SK-N-SH treated with all-trans-retinoic acid at 6 μM for 48 hours (cell line): ENCODE data around the gene CDK14.

Experiments used
- CSDC2 ChIP-seq: fragments of 250-450 bp; sonication (Bioruptor Pico); IDR thresholded peaks from 2 replicates; pipeline ENCODE4 v1.5.0; 2020; ENCODE audit warnings: mild to moderate bottlenecking, moderate library complexity
- SNAI2 ChIP-seq: fragments of 250-450 bp; sonication (Bioruptor Pico); IDR thresholded peaks from 2 replicates; pipeline ENCODE4 v1.5.0; 2020; ENCODE audit warnings: mild to moderate bottlenecking, moderate library complexity

GRCh38 chr7:90721869-90722431 lies 125.8 kb downstream of the CDK14 start:
- no peak for TF ChIP-seq SNAI2 (CRISPR knock-in tag)
- no peak for TF ChIP-seq CSDC2 (CRISPR knock-in tag)
